Measurements from ENCODE around the gene ERI3. TPM values are rescaled to one million over a fixed set of nuclear protein-coding genes. Genes with fewer than 3 reads are reported as not detected.

ERI3 gene
- polyA plus RNA-seq, 4 donors = 26.5 to 50.1 (median 31.0) TPM

- Histone ChIP-seq H3K4me1 (ENCODE audit: control insufficient read depth in 3 of 3, insufficient read depth in 2 of 3, low read depth in 1 of 3, low read length in 2 of 3) (peaks cover 3 to 81% (median 18%) of the 10 kb centered on the region in 3 donors), H3K27ac (ENCODE audit: low read depth in 1 of 3, low read length in 2 of 3) (peak overlapping the region in 2 of 3 donors; percentile 22 to 46), H3K4me3 (ENCODE audit: low read depth in 1 of 3, low read length in 3 of 3) (no peak overlapping the region), H3K9me3 (ENCODE audit: control insufficient read depth in 2 of 2, insufficient read depth in 1 of 2, low read depth in 1 of 2, low read length in 1 of 2) (no peaks in the 10 kb centered on the region), H3K27me3 (ENCODE audit: control insufficient read depth in 3 of 3, insufficient read depth in 3 of 3, low read length in 3 of 3) (no peaks in the 10 kb centered on the region), H3K36me3 (ENCODE audit: control insufficient read depth in 3 of 3, insufficient read depth in 2 of 3, low read depth in 1 of 3, low read length in 3 of 3) (peaks cover 0 to 2% (median 0%) of the 10 kb centered on the region in 3 donors)
- WGBS, 3 donors = 73 to 87% (median 76%) methylated on average over 3 of the region's 3 CpGs
- DNase-seq (peak in 1 of 2 donors; percentile 67), FAIRE-seq (no peak)
These were observed 83.4 kb downstream of the ERI3 start for GRCh38 chr1:44271646-44272045.

GRCh38 chr1:44270686-44271628 is 84.1 kb downstream of the ERI3 start:
- 54 to 69% (median 62%) methylated on average over 6 of the region's 6 CpGs for WGBS, 3 donors
- no peak overlapping the region for H3K4me3 ChIP-seq (ENCODE audit: low read depth in 1 of 3, low read length in 3 of 3)
- DNase-seq = peak; percentile 24 to 65
- peaks cover 0 to 2% (median 0%) of the 10 kb centered on the region in 3 donors for H3K36me3 ChIP-seq (ENCODE audit: control insufficient read depth in 3 of 3, insufficient read depth in 2 of 3, low read depth in 1 of 3, low read length in 3 of 3)
- H3K4me1 ChIP-seq (ENCODE audit: control insufficient read depth in 3 of 3, insufficient read depth in 2 of 3, low read depth in 1 of 3, low read length in 2 of 3) = peaks cover 3 to 88% (median 19%) of the 10 kb centered on the region in 3 donors
- no peaks in the 10 kb centered on the region for H3K9me3 ChIP-seq (ENCODE audit: control insufficient read depth in 2 of 2, insufficient read depth in 1 of 2, low read depth in 1 of 2, low read length in 1 of 2)
- H3K27me3 ChIP-seq (ENCODE audit: control insufficient read depth in 3 of 3, insufficient read depth in 3 of 3, low read length in 3 of 3) = no peaks in the 10 kb centered on the region
- H3K27ac ChIP-seq (ENCODE audit: low read depth in 1 of 3, low read length in 2 of 3) = peak overlapping the region in 1 of 3 donors; percentile 46
- FAIRE-seq = no peak

GRCh38 chr1:44268054-44268453 is 87.0 kb downstream of the ERI3 start:
- Histone ChIP-seq H3K9me3 (ENCODE audit: control insufficient read depth in 2 of 2, insufficient read depth in 1 of 2, low read depth in 1 of 2, low read length in 1 of 2) (no peaks in the 10 kb centered on the region), H3K4me3 (ENCODE audit: low read depth in 1 of 3, low read length in 3 of 3) (no peak overlapping the region), H3K27me3 (ENCODE audit: control insufficient read depth in 3 of 3, insufficient read depth in 3 of 3, low read length in 3 of 3) (no peaks in the 10 kb centered on the region), H3K27ac (ENCODE audit: low read depth in 1 of 3, low read length in 2 of 3) (peak overlapping the region; percentile 61 to 76 (median 75)), H3K4me1 (ENCODE audit: control insufficient read depth in 3 of 3, insufficient read depth in 2 of 3, low read depth in 1 of 3, low read length in 2 of 3) (peaks cover 3 to 79% (median 17%) of the 10 kb centered on the region in 3 donors), H3K36me3 (ENCODE audit: control insufficient read depth in 3 of 3, insufficient read depth in 2 of 3, low read depth in 1 of 3, low read length in 3 of 3) (peaks cover 0 to 12% (median 0%) of the 10 kb centered on the region in 3 donors)
- WGBS, 3 donors = 80 to 85% (median 84%) methylated on average over 1 of the region's 1 CpG
- peak in 1 of 2 donors; percentile 78 for DNase-seq
- no peak for FAIRE-seq

GRCh38 chr1:44267438-44267837 is 87.6 kb downstream of the ERI3 start:
- WGBS, 3 donors = 25 to 72% (median 49%) methylated on average over 5 of the region's 5 CpGs
- Histone ChIP-seq H3K4me1 (ENCODE audit: control insufficient read depth in 3 of 3, insufficient read depth in 2 of 3, low read depth in 1 of 3, low read length in 2 of 3) (peaks cover 3 to 78% (median 17%) of the 10 kb centered on the region in 3 donors), H3K27me3 (ENCODE audit: control insufficient read depth in 3 of 3, insufficient read depth in 3 of 3, low read length in 3 of 3) (no peaks in the 10 kb centered on the region), H3K27ac (ENCODE audit: low read depth in 1 of 3, low read length in 2 of 3) (peak overlapping the region; percentile 61 to 76 (median 63)), H3K4me3 (ENCODE audit: low read depth in 1 of 3, low read length in 3 of 3) (no peak overlapping the region), H3K9me3 (ENCODE audit: control insufficient read depth in 2 of 2, insufficient read depth in 1 of 2, low read depth in 1 of 2, low read length in 1 of 2) (no peaks in the 10 kb centered on the region), H3K36me3 (ENCODE audit: control insufficient read depth in 3 of 3, insufficient read depth in 2 of 3, low read depth in 1 of 3, low read length in 3 of 3) (peaks cover 0 to 12% (median 0%) of the 10 kb centered on the region in 3 donors)
- FAIRE-seq (no peak), DNase-seq (peak; percentile 91 to 98)

GRCh38 chr1:44266400-44267344 is 88.4 kb downstream of the ERI3 start:
- peak overlapping the region; percentile 39 to 76 (median 63) for H3K27ac ChIP-seq (ENCODE audit: low read depth in 1 of 3, low read length in 2 of 3)
- WGBS, 3 donors = 28 to 77% (median 43%) methylated on average over 6 of the region's 6 CpGs
- FAIRE-seq (no peak), DNase-seq (peak in 1 of 2 donors; percentile 80)
- H3K36me3 ChIP-seq (ENCODE audit: control insufficient read depth in 3 of 3, insufficient read depth in 2 of 3, low read depth in 1 of 3, low read length in 3 of 3) = peaks cover 0 to 18% (median 0%) of the 10 kb centered on the region in 3 donors
- H3K9me3 ChIP-seq (ENCODE audit: control insufficient read depth in 2 of 2, insufficient read depth in 1 of 2, low read depth in 1 of 2, low read length in 1 of 2) = no peaks in the 10 kb centered on the region
- H3K4me1 ChIP-seq (ENCODE audit: control insufficient read depth in 3 of 3, insufficient read depth in 2 of 3, low read depth in 1 of 3, low read length in 2 of 3) = peaks cover 3 to 78% (median 19%) of the 10 kb centered on the region in 3 donors
- no peak overlapping the region for H3K4me3 ChIP-seq (ENCODE audit: low read depth in 1 of 3, low read length in 3 of 3)
- H3K27me3 ChIP-seq (ENCODE audit: control insufficient read depth in 3 of 3, insufficient read depth in 3 of 3, low read length in 3 of 3) = no peaks in the 10 kb centered on the region

- H3K4me3 ChIP-seq (ENCODE audit: low read depth in 1 of 3, low read length in 3 of 3) = no peak overlapping the region
- H3K36me3 ChIP-seq (ENCODE audit: control insufficient read depth in 3 of 3, insufficient read depth in 2 of 3, low read depth in 1 of 3, low read length in 3 of 3) = peaks cover 0 to 19% (median 0%) of the 10 kb centered on the region in 3 donors
- peaks cover 3 to 78% (median 20%) of the 10 kb centered on the region in 3 donors for H3K4me1 ChIP-seq (ENCODE audit: control insufficient read depth in 3 of 3, insufficient read depth in 2 of 3, low read depth in 1 of 3, low read length in 2 of 3)
- DNase-seq (peak in 1 of 2 donors; percentile 26), FAIRE-seq (no peak)
- no peaks in the 10 kb centered on the region for H3K9me3 ChIP-seq (ENCODE audit: control insufficient read depth in 2 of 2, insufficient read depth in 1 of 2, low read depth in 1 of 2, low read length in 1 of 2)
- 93 to 100% (median 97%) methylated on average over 1 of the region's 1 CpG for WGBS, 3 donors
- H3K27ac ChIP-seq (ENCODE audit: low read depth in 1 of 3, low read length in 2 of 3) = peak overlapping the region in 1 of 3 donors; percentile 76
- no peaks in the 10 kb centered on the region for H3K27me3 ChIP-seq (ENCODE audit: control insufficient read depth in 3 of 3, insufficient read depth in 3 of 3, low read length in 3 of 3)
These were observed 89.2 kb downstream of the ERI3 start for GRCh38 chr1:44265656-44266358.

GRCh38 chr1:44264451-44264771 is 90.6 kb downstream of the ERI3 start:
- DNase-seq = no peak
- Histone ChIP-seq H3K4me3 (ENCODE audit: low read depth in 1 of 3, low read length in 3 of 3) (no peak overlapping the region), H3K36me3 (ENCODE audit: control insufficient read depth in 3 of 3, insufficient read depth in 2 of 3, low read depth in 1 of 3, low read length in 3 of 3) (peaks cover 0 to 22% (median 0%) of the 10 kb centered on the region in 3 donors), H3K4me1 (ENCODE audit: control insufficient read depth in 3 of 3, insufficient read depth in 2 of 3, low read depth in 1 of 3, low read length in 2 of 3) (peaks cover 3 to 68% (median 17%) of the 10 kb centered on the region in 3 donors), H3K9me3 (ENCODE audit: control insufficient read depth in 2 of 2, insufficient read depth in 1 of 2, low read depth in 1 of 2, low read length in 1 of 2) (no peaks in the 10 kb centered on the region), H3K27ac (ENCODE audit: low read depth in 1 of 3, low read length in 2 of 3) (no peak overlapping the region), H3K27me3 (ENCODE audit: control insufficient read depth in 3 of 3, insufficient read depth in 3 of 3, low read length in 3 of 3) (no peaks in the 10 kb centered on the region)
- 90 to 92% (median 90%) methylated on average over 11 of the region's 11 CpGs for WGBS, 3 donors
- no peak for FAIRE-seq

Measured in small intestine (tissue), 7 donors.